WTC11 (cell line): ENCODE data around the gene MC5R. TPM values are rescaled to one million over a fixed set of nuclear protein-coding genes. Genes with fewer than 3 reads are reported as not detected.

ENCODE experiments used
- ATAC-seq: fragments of 200-7000 bp; cut with Tn5 transposase; 2 replicates; pipeline ENCODE4 v1.10.0; 2021; ENCODE audit warnings: mild to moderate bottlenecking, moderate library complexity
- Bru-seq: library from RNA; stranded (reverse); fragments of 400-500 nt; gene quantifications from one replicate; lab custom pipeline; 2021; lab: Mats Ljungman, UMichigan
- CTCF ChIA-PET: fragments of 300-600 bp; sonication (Branson Sonifier 250); formaldehyde crosslinking; loops from one replicate; lab custom pipeline; 2021; ENCODE audit warnings: antibody characterized with exemption; lab: Charles Lee
- POLR2A ChIA-PET: fragments of 350-600 bp; sonication (Branson Sonifier 250); formaldehyde crosslinking; loops from one replicate; lab custom pipeline; 2021; ENCODE audit warnings: antibody characterized with exemption; lab: Charles Lee
- DNase-seq: peaks from one replicate; pipeline ENCODE4 v3.0.0; 2021; ENCODE audit warnings: low spot score
- H3K27ac Mint-ChIP-seq: 2 replicates; pipeline ENCODE4 v1.8.0; 2021; ENCODE audit warnings: mixed read lengths
- H3K27me3 Mint-ChIP-seq: 2 replicates; pipeline ENCODE4 v1.8.0; 2021; ENCODE audit warnings: low read depth, mild to moderate bottlenecking, moderate library complexity, mixed read lengths
- H3K36me3 Mint-ChIP-seq: 2 replicates; pipeline ENCODE4 v1.8.0; 2021; ENCODE audit warnings: mixed read lengths
- H3K4me1 Mint-ChIP-seq: 2 replicates; pipeline ENCODE4 v1.8.0; 2022; ENCODE audit warnings: mixed read lengths
- H3K4me3 Mint-ChIP-seq: 2 replicates; pipeline ENCODE4 v1.8.0; 2021; ENCODE audit warnings: mild to moderate bottlenecking, moderate library complexity, mixed read lengths
- H3K9me3 Mint-ChIP-seq: 2 replicates; pipeline ENCODE4 v1.8.0; 2021; ENCODE audit warnings: mixed read lengths
- FOXJ3 ChIP-seq: sonication (generic); formaldehyde crosslinking; IDR thresholded peaks from 2 replicates; pipeline ENCODE4 v1.9.0; 2021; ENCODE audit warnings: missing genetic modification reagents, mild to moderate bottlenecking, borderline replicate concordance
- GRHL2 ChIP-seq: fragments of 250-450 bp; sonication (Bioruptor Pico); IDR thresholded peaks from 2 replicates; pipeline ENCODE4 v1.8.0; 2022; ENCODE audit warnings: mild to moderate bottlenecking, moderate library complexity; ENCODE audit not compliant: insufficient replicate concordance, severe bottlenecking
- JUN ChIP-seq: sonication (generic); formaldehyde crosslinking; IDR thresholded peaks from 2 replicates; pipeline ENCODE4 v1.8.0; 2023; ENCODE audit warnings: mild to moderate bottlenecking, missing genetic modification reagents
- NFE2L1 ChIP-seq: sonication (generic); formaldehyde crosslinking; IDR thresholded peaks from 2 replicates; pipeline ENCODE4 v1.8.1; 2023; ENCODE audit warnings: missing genetic modification reagents
- NR3C1 ChIP-seq: sonication (generic); formaldehyde crosslinking; conservative IDR thresholded peaks from 2 replicates; pipeline ENCODE4 v1.8.1; 2023; ENCODE audit warnings: low read depth, mild to moderate bottlenecking, missing genetic modification reagents
- OVOL2 ChIP-seq: fragments of 250-450 bp; sonication (Bioruptor Pico); IDR thresholded peaks from 2 replicates; pipeline ENCODE4 v1.9.0; 2021; ENCODE audit warnings: mild to moderate bottlenecking, borderline replicate concordance
- ZBTB21 ChIP-seq: sonication (generic); formaldehyde crosslinking; IDR thresholded peaks from 2 replicates; pipeline ENCODE4 v1.8.1; 2023; ENCODE audit warnings: mild to moderate bottlenecking, missing genetic modification reagents, borderline replicate concordance
- ZNF138 ChIP-seq: sonication (generic); formaldehyde crosslinking; conservative IDR thresholded peaks from 2 replicates; pipeline ENCODE4 v1.8.1; 2022; ENCODE audit warnings: mild to moderate bottlenecking, moderate library complexity, missing genetic modification reagents
- ZNF219 ChIP-seq: sonication (generic); formaldehyde crosslinking; IDR thresholded peaks from 2 replicates; pipeline ENCODE4 v1.8.0; 2023; ENCODE audit warnings: missing genetic modification reagents, mild to moderate bottlenecking, borderline replicate concordance
- ZNF232 ChIP-seq: sonication (generic); formaldehyde crosslinking; IDR thresholded peaks from 2 replicates; pipeline ENCODE4 v1.8.0; 2022; ENCODE audit warnings: mild to moderate bottlenecking, missing genetic modification reagents
- ZNF396 ChIP-seq: fragments of 250-450 bp; sonication (Bioruptor Pico); IDR thresholded peaks from 2 replicates; pipeline ENCODE4 v1.8.0; 2021; ENCODE audit warnings: mild to moderate bottlenecking, moderate library complexity, borderline replicate concordance
- ZNF423 ChIP-seq: fragments of 250-450 bp; sonication (Bioruptor Pico); IDR thresholded peaks from 2 replicates; pipeline ENCODE4 v2.1.2; 2022; ENCODE audit warnings: mild to moderate bottlenecking, moderate library complexity
- ZNF671 ChIP-seq: fragments of 250-450 bp; sonication (Bioruptor Pico); IDR thresholded peaks from 2 replicates; pipeline ENCODE4 v1.8.0; 2021; ENCODE audit warnings: mild to moderate bottlenecking
- long read RNA-seq, 3 experiments: library from RNA in 1 of 3; library from capped mRNA in 1 of 3; library from polyadenylated mRNA in 1 of 3; unstranded in 2 of 3; stranded (forward) in 1 of 3; transcript quantifications; one replicate each; pipeline ENCODE4 v2.0.0, GENCODE V29; 2021
- total RNA-seq: library from RNA; stranded (reverse); gene quantifications from 3 replicates; pipeline ENCODE4 v1.2.3, GENCODE V29; 2021
- TF ChIP-seq, protein P1 (sequence below): sonication (generic); formaldehyde crosslinking; IDR thresholded peaks from 2 replicates; pipeline ENCODE4 v1.8.0; 2022; ENCODE audit warnings: mild to moderate bottlenecking, missing genetic modification reagents
- TF ChIP-seq, protein P2 (sequence below): sonication (generic); formaldehyde crosslinking; IDR thresholded peaks from 2 replicates; pipeline ENCODE4 v1.8.1; 2022; ENCODE audit warnings: mild to moderate bottlenecking, moderate library complexity, missing genetic modification reagents
- TF ChIP-seq, protein P3 (sequence below): fragments of 200-600 bp; IDR thresholded peaks from 2 replicates; pipeline ENCODE4 v1.8.0; 2022; ENCODE audit warnings: antibody characterized with exemption
- TF ChIP-seq, protein P4 (sequence below): sonication (generic); formaldehyde crosslinking; IDR thresholded peaks from 2 replicates; pipeline ENCODE4 v1.8.1; 2023; ENCODE audit warnings: mild to moderate bottlenecking, missing genetic modification reagents, moderate library complexity
- TF ChIP-seq, protein P5 (sequence below): sonication (generic); formaldehyde crosslinking; IDR thresholded peaks from 2 replicates; pipeline ENCODE4 v1.8.1; 2023; ENCODE audit warnings: mild to moderate bottlenecking, moderate library complexity, missing genetic modification reagents
- TF ChIP-seq, protein P6 (sequence below): sonication (generic); formaldehyde crosslinking; IDR thresholded peaks from 2 replicates; pipeline ENCODE4 v1.8.0; 2023; ENCODE audit warnings: mild to moderate bottlenecking, missing genetic modification reagents
- TF ChIP-seq, protein P7 (sequence below): sonication (generic); formaldehyde crosslinking; IDR thresholded peaks from 2 replicates; pipeline ENCODE4 v1.8.1; 2023; ENCODE audit warnings: mild to moderate bottlenecking, missing genetic modification reagents
- TF ChIP-seq, protein P8 (sequence below): sonication (generic); formaldehyde crosslinking; IDR thresholded peaks from 2 replicates; pipeline ENCODE4 v1.8.1; 2022; ENCODE audit warnings: low read depth, missing genetic modification reagents, borderline replicate concordance

MC5R gene
- total RNA-seq (0.14 to 0.27 TPM (median 0.15 TPM) in 3 replicates), Bru-seq, nascent RNA (percentile 31 among the genes with signal in this experiment)
- long read RNA-seq, experiment 1 = 0 reads
- long read RNA-seq, experiment 2 = 0 reads
- long read RNA-seq, experiment 3 = 0 reads

DNA sequence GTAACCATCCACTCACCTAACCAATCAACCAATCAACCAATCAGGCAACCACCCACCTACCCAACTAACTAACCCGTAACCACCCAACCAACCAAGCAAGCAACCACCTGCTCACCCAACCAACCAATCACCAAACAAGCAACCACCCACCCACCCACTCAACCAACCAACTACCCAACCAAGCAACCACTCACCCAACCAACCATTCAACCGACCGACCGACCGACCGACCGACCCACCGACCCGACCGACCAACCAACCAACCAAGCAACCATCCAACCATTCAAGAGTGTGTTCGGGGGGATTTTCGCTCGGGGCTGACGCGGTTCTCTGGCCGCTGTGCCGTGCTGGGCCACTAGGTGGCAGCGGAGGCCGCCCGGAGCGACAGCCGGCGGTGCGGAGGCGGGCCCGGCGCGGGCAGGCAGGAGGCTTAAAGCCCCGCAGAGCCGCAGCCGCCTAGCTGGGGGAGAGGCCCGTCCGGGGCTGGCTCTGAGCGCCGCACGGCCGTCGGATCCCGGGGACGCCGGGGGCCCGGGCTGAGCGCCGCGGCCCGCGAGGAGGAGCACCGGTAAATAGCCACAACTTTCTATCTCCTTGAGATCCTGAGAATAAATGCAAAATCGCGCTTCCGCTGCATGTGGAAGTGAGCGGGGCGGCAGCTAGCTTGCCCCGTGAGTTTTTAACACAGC, at the start of gene MC5R:
Gene MC5R, plus strand, starts transcription at position 443 of the 689 bp plus-strand sequence. CDS start 1,617 bp downstream, outside the sequence.
- DNase-seq = peak; percentile 82
- ChIA-PET POLR2A (no interaction called here), CTCF (interaction anchor here (0.6 to 2.5 kb wide), 35 partner anchors 9 to 275 kb away, joined by 3 to 68 read pairs (median 4); partner anchors contain the start of gene MC2R)
- peaks cover 6% of the 10 kb centered on the region for H3K9me3 Mint-ChIP-seq
- no peaks in the 10 kb centered on the region for H3K4me1 Mint-ChIP-seq
- no peak within 1 kb of the TSS for H3K27ac Mint-ChIP-seq
- H3K27me3 Mint-ChIP-seq = peaks cover 20% of the 10 kb centered on the region
- peak within 1 kb of the TSS; percentile 58 for H3K4me3 Mint-ChIP-seq
- H3K36me3 Mint-ChIP-seq = no peaks in the 10 kb centered on the region
- ATAC-seq = peak; percentile 96
- TF ChIP-seq ZNF396 (CRISPR knock-in tag) (no peak), ZNF232 (no peak), ZNF138 (CRISPR knock-in tag) (0 out of 2 replicates have a peak, but pooled peaks have one; percentile 41), NFE2L1 (CRISPR knock-in tag) (no peak), ZNF219 (CRISPR knock-in tag) (no peak), FOXJ3 (CRISPR knock-in tag) (no peak), ZBTB21 (CRISPR knock-in tag) (peak; percentile 70; the same call in 1 of the 2 replicates), NR3C1 (CRISPR knock-in tag) (0 out of 2 replicates have a peak, but pooled peaks have one; percentile 40)
- TF ChIP-seq, protein P1, sequence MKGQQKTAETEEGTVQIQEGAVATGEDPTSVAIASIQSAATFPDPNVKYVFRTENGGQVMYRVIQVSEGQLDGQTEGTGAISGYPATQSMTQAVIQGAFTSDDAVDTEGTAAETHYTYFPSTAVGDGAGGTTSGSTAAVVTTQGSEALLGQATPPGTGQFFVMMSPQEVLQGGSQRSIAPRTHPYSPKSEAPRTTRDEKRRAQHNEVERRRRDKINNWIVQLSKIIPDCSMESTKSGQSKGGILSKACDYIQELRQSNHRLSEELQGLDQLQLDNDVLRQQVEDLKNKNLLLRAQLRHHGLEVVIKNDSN (CRISPR knock-in tag) = no peak
- TF ChIP-seq, protein P2, sequence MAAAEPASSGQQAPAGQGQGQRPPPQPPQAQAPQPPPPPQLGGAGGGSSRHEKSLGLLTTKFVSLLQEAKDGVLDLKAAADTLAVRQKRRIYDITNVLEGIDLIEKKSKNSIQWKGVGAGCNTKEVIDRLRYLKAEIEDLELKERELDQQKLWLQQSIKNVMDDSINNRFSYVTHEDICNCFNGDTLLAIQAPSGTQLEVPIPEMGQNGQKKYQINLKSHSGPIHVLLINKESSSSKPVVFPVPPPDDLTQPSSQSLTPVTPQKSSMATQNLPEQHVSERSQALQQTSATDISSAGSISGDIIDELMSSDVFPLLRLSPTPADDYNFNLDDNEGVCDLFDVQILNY (CRISPR knock-in tag) = 0 out of 2 replicates have a peak, but pooled peaks have one; percentile 54
- TF ChIP-seq, protein P3, sequence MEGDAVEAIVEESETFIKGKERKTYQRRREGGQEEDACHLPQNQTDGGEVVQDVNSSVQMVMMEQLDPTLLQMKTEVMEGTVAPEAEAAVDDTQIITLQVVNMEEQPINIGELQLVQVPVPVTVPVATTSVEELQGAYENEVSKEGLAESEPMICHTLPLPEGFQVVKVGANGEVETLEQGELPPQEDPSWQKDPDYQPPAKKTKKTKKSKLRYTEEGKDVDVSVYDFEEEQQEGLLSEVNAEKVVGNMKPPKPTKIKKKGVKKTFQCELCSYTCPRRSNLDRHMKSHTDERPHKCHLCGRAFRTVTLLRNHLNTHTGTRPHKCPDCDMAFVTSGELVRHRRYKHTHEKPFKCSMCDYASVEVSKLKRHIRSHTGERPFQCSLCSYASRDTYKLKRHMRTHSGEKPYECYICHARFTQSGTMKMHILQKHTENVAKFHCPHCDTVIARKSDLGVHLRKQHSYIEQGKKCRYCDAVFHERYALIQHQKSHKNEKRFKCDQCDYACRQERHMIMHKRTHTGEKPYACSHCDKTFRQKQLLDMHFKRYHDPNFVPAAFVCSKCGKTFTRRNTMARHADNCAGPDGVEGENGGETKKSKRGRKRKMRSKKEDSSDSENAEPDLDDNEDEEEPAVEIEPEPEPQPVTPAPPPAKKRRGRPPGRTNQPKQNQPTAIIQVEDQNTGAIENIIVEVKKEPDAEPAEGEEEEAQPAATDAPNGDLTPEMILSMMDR = peak; percentile 86
- TF ChIP-seq, protein P4, sequence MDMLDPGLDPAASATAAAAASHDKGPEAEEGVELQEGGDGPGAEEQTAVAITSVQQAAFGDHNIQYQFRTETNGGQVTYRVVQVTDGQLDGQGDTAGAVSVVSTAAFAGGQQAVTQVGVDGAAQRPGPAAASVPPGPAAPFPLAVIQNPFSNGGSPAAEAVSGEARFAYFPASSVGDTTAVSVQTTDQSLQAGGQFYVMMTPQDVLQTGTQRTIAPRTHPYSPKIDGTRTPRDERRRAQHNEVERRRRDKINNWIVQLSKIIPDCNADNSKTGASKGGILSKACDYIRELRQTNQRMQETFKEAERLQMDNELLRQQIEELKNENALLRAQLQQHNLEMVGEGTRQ (CRISPR knock-in tag) = no peak; the same call in 1 of the 2 replicates
- TF ChIP-seq, protein P5, sequence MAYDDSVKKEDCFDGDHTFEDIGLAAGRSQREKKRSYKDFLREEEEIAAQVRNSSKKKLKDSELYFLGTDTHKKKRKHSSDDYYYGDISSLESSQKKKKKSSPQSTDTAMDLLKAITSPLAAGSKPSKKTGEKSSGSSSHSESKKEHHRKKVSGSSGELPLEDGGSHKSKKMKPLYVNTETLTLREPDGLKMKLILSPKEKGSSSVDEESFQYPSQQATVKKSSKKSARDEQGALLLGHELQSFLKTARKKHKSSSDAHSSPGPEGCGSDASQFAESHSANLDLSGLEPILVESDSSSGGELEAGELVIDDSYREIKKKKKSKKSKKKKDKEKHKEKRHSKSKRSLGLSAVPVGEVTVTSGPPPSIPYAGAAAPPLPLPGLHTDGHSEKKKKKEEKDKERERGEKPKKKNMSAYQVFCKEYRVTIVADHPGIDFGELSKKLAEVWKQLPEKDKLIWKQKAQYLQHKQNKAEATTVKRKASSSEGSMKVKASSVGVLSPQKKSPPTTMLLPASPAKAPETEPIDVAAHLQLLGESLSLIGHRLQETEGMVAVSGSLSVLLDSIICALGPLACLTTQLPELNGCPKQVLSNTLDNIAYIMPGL = peak; percentile 80

DNA sequence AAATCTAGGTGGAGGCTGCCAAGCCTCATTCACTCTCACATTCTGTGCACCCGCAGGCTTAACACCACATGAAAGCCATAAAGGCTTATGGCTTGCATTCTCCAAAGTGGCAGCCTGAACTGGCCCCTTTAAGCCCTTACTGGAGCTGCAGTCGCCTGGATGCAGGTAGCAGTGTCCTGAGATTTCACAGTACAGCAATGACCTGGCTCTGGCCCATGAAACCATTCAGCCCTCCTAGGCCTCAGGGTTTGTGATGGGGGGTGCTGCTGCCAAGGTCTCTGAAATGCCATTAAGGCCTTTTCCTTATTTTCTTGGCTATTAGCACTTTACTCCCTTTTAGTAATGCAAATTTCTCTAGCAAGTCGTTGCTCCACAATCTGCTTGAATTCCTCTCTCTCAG, 48.9 kb upstream of the MC5R start:
- Mint-ChIP-seq H3K9me3 (peaks cover 24% of the 10 kb centered on the region), H3K4me3 (no peak overlapping the region), H3K4me1 (peaks cover 19% of the 10 kb centered on the region), H3K27ac (0 out of 2 replicates have a peak overlapping the region, but pooled peaks have one; percentile 14), H3K27me3 (no peaks in the 10 kb centered on the region; the same call in 1 of the 2 replicates), H3K36me3 (peaks cover 9% of the 10 kb centered on the region)
- CTCF ChIA-PET = no interaction called here
- POLR2A ChIA-PET = interaction anchor here (0.6 kb wide), 1 partner anchor 9 kb away, joined by 3 read pairs; no protein-coding TSS in a partner anchor
- DNase-seq (no peak), ATAC-seq (peak; percentile 72)
- TF ChIP-seq, protein P6, sequence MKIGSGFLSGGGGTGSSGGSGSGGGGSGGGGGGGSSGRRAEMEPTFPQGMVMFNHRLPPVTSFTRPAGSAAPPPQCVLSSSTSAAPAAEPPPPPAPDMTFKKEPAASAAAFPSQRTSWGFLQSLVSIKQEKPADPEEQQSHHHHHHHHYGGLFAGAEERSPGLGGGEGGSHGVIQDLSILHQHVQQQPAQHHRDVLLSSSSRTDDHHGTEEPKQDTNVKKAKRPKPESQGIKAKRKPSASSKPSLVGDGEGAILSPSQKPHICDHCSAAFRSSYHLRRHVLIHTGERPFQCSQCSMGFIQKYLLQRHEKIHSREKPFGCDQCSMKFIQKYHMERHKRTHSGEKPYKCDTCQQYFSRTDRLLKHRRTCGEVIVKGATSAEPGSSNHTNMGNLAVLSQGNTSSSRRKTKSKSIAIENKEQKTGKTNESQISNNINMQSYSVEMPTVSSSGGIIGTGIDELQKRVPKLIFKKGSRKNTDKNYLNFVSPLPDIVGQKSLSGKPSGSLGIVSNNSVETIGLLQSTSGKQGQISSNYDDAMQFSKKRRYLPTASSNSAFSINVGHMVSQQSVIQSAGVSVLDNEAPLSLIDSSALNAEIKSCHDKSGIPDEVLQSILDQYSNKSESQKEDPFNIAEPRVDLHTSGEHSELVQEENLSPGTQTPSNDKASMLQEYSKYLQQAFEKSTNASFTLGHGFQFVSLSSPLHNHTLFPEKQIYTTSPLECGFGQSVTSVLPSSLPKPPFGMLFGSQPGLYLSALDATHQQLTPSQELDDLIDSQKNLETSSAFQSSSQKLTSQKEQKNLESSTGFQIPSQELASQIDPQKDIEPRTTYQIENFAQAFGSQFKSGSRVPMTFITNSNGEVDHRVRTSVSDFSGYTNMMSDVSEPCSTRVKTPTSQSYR (CRISPR knock-in tag) = no peak
- TF ChIP-seq ZNF423 (no peak), JUN (no peak), NR3C1 (CRISPR knock-in tag) (no peak), ZNF671 (CRISPR knock-in tag) (no peak), OVOL2 (CRISPR knock-in tag) (no peak), GRHL2 (CRISPR knock-in tag) (no peak)
- TF ChIP-seq, protein P7, sequence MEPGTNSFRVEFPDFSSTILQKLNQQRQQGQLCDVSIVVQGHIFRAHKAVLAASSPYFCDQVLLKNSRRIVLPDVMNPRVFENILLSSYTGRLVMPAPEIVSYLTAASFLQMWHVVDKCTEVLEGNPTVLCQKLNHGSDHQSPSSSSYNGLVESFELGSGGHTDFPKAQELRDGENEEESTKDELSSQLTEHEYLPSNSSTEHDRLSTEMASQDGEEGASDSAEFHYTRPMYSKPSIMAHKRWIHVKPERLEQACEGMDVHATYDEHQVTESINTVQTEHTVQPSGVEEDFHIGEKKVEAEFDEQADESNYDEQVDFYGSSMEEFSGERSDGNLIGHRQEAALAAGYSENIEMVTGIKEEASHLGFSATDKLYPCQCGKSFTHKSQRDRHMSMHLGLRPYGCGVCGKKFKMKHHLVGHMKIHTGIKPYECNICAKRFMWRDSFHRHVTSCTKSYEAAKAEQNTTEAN = no peak
- TF ChIP-seq, protein P8, sequence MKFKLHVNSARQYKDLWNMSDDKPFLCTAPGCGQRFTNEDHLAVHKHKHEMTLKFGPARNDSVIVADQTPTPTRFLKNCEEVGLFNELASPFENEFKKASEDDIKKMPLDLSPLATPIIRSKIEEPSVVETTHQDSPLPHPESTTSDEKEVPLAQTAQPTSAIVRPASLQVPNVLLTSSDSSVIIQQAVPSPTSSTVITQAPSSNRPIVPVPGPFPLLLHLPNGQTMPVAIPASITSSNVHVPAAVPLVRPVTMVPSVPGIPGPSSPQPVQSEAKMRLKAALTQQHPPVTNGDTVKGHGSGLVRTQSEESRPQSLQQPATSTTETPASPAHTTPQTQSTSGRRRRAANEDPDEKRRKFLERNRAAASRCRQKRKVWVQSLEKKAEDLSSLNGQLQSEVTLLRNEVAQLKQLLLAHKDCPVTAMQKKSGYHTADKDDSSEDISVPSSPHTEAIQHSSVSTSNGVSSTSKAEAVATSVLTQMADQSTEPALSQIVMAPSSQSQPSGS (CRISPR knock-in tag) = no peak
